DMS 273 (cell line): ENCODE data around the gene CREB5.
A peak's percentile ranks its signal among the peaks of the same experiment; 100 is the strongest.

Experiments used
- DNase-seq: peaks from one replicate; lab custom pipeline; 2025; ENCODE audit not compliant: unreplicated experiment; lab: John Stamatoyannopoulos, UW

CREB5 gene

GRCh38 chr7:28731092-28731658 is 318.9 kb downstream of the CREB5 start:
- no peak for DNase-seq

DNA sequence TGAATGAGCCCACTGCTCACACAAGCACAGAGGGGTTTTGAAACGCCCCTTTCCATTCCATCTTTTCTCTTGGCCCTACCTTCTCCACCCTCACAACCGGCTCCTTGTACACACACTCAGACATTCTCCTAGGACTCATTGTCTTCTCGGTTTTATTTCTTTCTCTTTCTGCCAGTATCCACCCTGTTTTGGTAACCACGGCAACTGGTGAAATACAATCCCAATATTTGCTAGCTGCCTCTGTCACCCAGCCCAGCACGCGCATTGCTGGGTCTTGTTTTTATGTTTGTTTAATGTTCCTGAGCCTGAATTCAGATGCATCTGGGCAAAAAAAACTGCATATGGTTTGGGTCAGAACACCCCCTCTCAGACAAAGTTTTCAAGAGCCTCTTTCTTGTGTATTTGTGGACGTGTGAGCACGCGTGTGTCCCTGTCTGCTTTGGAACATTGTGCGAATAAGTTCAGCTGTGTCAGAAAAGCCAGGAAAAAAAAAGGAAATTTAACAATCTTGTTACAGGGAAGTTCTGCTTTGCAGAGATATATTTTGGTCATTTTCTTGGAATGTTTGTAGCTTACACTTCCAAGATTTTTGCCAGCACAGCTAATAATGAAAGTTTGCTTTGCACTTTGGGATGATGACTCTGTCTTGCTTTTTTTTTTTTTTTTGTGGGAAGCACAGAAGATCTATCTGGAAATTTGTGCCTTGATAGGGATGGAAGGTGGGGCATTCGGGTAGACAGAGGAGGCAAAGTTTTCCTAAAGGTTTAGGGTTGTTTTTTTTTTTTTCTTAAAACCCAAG is 320.0 kb downstream of the CREB5 start:
- DNase-seq = peak; percentile 58

- no peak for DNase-seq
Observed at GRCh38 chr7:28733035-28733434, 320.7 kb downstream of the CREB5 start.

DNA sequence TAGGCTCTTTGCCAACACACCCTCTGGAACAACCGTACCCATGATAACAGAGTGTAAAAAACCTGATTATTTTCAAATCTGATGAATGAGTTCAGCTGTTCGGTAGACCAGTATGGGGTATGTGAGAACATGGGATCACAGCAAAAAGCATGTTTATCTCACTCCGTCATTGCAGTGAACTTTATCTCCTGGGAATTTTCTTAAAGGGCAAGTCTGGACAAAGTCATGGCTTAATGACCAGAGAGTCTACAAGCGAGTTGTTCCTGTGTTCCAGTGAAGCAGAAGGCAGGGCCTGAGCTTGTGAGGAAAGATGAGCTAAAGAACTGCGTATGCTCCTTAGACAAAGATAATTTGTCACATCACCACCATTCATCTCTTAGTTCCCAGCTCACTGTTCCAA is 326.1 kb downstream of the CREB5 start:
- peak; percentile 54 for DNase-seq

- DNase-seq = no peak
Observed at GRCh38 chr7:28739128-28739527, 326.8 kb downstream of the CREB5 start.

DNA sequence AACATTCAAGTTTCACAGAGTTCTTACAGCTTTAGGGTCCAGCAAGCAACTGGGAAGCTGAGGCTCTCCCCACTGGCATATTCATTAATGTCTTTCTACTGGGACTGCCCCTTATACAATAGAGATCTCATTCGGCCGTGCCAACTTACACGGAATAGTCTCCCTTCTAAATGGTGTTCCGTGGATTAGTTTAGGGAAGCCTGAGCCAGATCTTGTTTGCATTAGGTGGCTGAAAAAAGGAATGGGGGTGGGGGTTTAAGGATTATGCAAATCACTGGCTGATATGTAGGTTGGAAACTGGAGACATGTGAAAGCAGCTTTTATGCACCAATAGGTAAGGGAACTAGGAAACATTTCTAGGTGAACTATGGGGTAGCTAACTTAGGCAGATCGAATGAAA is 327.5 kb downstream of the CREB5 start:
- DNase-seq = no peak

DNA sequence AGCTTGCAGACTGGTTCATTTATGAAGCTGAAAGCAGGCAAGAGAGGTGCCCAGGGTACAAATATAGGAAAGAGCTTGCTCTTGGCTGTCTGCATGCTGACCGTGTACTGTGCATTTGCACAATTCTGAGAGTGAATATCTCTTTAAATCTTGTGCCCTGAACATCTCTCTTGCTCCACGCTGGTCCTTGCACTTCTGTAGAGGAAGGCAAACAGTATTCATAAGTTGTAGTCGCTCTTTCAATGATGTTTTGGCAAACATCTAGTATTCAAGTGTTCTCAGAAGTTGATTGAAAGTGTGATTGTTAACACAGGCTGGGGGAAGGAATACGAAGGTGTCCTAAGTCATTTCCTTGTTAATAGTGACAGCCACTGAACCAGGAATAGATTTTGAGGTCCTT is 332.6 kb downstream of the CREB5 start:
- no peak for DNase-seq

DNA sequence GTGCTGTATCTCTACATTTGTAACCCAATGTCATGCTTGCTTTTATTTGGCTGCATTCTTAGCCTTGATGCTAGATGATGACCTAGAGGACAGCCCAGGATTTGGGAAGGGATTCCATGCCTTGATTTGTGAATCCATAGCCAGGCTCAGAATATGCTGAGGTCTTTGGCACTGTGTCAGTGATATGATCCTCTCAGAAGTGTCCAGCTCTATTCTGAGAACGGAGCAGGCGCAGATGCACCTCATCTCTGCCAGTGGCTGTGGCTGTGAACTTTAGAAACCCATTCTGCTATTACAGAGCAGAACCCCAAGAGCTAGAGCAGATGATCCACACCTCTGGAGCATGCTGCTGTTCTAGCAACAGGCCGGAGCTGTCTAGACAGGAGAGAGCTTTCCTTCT is 333.0 kb downstream of the CREB5 start:
- DNase-seq = no peak

DNA sequence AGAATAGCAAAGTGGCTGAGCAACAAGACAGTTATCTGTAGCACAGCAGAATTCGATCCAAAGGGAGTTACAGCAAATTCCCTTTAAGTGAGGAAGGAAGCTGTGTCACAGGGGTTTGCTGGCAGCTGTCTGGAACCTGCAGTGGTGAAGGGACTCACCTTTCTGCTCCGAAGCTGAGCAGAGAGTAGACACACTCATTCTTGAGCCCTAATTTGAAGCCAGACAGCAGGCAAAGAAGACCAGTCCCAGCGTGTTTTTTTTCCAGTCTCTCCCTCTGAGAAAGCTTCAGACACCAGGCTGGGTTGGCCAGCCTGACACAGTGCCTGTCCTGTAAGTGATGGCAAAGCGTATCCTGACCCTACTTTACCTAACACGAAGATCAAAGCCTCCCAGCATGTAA is 335.1 kb downstream of the CREB5 start:
- DNase-seq = no peak

DNA sequence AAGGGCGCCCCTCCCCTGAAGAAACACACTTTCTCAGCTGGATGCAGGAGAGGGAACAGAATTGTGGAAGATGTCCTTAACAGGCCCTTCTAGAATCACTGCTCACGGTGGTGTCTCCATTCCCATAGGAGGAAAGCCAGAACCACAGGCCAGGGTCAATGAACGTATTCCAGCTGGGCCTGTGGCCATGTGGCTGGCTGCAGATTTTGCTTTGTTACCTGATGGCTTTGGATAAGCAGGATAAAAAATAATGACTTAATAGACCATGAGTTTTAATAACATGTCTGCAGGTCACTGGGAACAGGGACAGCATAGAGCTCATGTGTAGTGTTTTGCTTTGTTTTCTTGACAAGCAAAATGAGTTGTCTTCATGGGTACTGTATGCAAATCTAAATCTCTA is 335.5 kb downstream of the CREB5 start:
- DNase-seq = no peak

GRCh38 chr7:28748346-28748745 is 336.0 kb downstream of the CREB5 start:
- no peak for DNase-seq

GRCh38 chr7:28748933-28749584 is 336.7 kb downstream of the CREB5 start:
- DNase-seq = no peak

DNA sequence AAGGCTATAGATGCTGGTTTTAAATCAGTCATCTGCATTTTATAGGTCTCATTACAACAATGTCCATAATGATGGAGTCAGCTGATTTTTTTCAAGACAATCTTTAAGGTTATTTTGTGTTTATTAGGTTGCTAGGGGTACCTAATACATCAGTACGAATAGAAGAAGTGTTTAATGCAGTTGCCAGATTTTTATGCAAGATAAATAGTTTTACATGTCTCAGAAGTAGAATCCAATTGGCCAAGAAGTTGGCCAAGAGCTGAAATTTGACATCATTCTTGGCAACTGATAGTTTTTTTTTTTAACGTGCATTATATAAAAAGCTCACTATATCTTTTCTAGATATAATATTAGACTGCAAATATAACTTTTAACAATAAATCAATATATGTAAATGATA is 337.3 kb downstream of the CREB5 start:
- DNase-seq = no peak

- no peak for DNase-seq
Observed at GRCh38 chr7:28750981-28751380, 338.7 kb downstream of the CREB5 start.

- DNase-seq = no peak
Observed at GRCh38 chr7:28753613-28754012, 341.3 kb downstream of the CREB5 start.

DNA sequence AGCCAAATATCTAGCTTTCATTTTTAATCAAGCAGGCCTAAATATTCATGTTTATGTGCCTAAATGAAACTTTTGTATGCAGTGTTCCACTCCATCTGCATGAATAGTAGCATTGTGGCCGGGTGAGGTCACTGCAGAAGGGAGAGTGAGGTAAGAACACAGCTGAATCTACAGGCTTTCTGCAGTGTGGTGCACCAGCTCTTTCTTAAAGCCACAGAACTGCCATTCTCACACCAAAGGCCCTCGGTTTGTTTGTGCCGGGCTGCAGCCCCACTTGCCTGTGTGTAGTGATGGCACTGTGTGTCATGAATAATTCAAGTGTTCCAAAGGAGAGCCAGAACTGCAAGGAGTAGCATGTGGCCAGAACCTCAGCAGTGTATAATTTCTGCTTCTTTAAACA is 341.7 kb downstream of the CREB5 start:
- DNase-seq = peak; percentile 89

DNA sequence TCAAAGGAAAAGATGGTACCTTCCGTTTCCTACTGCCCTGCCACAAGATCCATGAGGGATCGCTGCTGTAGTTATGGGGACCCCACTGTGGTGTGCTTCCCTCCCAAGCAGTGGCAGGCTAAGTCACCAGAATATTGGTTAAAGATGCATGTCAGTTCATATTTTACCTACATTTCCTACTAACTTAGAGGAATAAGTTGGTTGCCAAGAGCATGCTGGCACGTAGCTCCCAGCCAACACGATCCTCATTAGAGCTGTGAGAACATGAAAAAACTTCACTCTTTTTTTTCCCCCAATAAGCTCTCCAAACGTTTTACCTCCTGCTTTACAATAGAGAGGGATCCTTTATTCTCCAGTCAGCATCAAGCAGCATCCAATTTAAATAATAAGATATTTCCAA is 342.1 kb downstream of the CREB5 start:
- DNase-seq = no peak

DNA sequence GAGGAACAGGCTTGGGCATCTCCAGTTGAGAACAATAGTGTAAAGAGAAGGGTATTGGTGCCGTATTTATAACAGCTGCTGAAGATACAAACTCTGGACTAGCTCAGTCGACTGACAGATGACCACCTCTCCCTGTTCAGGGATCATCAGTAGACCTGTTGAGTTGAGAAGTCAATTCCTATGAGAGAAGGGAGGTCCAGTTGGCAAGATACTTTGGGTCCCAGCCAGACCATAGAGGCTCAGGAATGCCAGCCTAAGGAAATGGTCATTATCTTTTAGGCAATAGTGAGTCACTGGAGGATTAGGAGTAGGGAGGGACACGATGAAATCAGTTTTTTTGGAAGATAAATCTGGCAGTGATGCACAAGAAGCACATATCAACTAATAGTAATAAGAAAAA is 342.9 kb downstream of the CREB5 start:
- DNase-seq = no peak

DNA sequence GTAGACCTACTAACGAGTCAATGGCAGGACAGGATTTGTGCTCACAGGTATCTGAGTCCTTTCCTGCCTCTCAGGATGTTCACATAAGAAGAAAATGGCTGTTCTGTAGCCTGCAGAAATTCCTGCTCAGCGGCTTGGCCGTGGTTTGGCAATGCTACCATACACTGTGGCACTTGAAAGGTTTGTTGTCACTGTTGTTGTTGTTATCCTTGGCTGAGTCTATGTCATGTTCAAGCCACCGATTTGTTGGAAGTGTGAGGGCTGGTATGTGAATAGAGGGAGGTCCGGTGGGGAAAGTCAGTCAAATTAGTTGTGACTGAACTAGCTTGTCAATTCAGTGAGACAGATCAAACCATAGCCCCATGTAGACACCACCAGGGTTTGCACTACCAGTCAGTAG is 345.9 kb downstream of the CREB5 start:
- DNase-seq = no peak

DNA sequence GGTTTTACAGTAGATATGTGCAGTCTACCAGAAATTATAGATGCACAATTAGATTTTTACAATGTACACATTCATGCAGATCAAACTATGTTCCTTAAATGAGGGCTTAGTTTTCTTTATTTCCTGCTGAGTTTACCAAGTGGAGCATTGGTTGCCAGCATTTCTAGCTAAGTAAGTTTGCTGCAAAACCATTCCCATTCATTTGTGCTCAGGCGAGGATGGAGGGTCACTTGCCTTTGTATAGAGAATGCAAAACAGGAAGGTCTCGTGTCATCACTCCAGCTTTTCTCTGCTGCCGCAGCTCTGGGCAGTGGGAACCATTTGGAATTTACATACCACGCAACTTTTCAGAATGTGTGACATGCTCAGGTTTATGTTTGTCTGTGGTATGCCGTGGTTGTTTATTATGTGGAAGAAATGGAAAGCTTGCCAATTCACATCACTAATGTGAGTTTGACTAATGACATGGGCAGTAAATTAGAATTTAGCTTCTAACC is 347.2 kb downstream of the CREB5 start:
- no peak for DNase-seq

DNA sequence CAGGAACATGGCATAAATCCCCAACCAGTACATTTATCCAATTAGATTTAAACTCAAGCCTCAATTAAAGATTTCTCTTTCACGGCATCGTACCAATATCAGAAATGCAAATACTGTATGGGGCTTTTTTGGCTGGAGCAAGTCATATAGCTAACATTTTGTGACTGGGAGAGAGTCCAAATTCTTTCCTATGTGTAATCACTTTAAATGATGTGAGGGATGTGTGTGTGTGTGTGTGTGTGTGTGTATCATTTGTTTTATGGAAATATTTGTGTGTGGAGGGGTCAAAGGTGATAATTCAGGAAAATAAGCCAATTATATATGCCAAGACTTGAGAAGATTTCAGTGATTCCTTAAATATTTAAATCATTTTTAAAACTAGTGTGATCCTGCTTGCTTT is 349.2 kb downstream of the CREB5 start:
- DNase-seq = no peak

DNA sequence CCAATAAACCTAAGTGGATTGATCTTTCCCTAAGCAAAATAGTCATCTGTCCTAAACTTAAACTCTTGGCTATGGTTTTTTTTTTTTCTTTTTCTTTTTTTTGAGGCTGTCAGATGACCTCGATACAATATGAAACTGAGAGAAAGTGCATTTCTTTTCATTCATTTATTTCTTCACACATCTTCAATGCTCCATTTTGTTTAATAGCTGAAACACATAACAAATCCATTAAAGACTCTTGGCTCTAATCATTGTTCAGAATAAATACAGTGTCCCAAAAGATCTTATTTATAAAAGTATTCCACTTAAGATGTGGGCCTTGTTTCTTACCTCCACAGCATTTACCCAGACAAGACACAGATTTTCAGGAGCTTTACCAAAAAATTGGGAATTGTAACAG is 350.3 kb downstream of the CREB5 start:
- no peak for DNase-seq
